Effector memory CD4-positive, alpha-beta T cell (primary cell): ENCODE results near the gene POLH.
"Not testable (repeated sequence)": the region's sequence is repeated elsewhere in the genome, so short reads cannot be mapped to it uniquely, and the experiment has no call there.

Experiments
- DNase-seq, 3 donors: peaks; one replicate each; pipeline ENCODE4 v3.0.0-alpha.2; 2020
- H3K27ac ChIP-seq: 2 replicates; pipeline ENCODE4 v1.7.0; 2013; ENCODE audit warnings: mild to moderate bottlenecking, low read length, moderate library complexity; ENCODE audit not compliant: insufficient read depth, poor library complexity, severe bottlenecking
- H3K27me3 ChIP-seq: replicated peaks from 2 replicates; pipeline ENCODE4 v1.7.0; 2013; ENCODE audit warnings: mild to moderate bottlenecking, low read length; ENCODE audit not compliant: insufficient read depth, control insufficient read depth, poor library complexity, severe bottlenecking
- H3K36me3 ChIP-seq: 2 replicates; pipeline ENCODE4 v1.7.0; 2013; ENCODE audit warnings: mild to moderate bottlenecking, low read length, moderate library complexity; ENCODE audit not compliant: control insufficient read depth, insufficient read depth
- H3K4me1 ChIP-seq: 2 replicates; pipeline ENCODE4 v1.7.0; 2013; ENCODE audit warnings: low read length, mild to moderate bottlenecking; ENCODE audit not compliant: control insufficient read depth, insufficient read depth, poor library complexity, severe bottlenecking
- H3K4me3 ChIP-seq: 2 replicates; pipeline ENCODE4 v1.7.0; 2013; ENCODE audit warnings: low read length, low read depth, mild to moderate bottlenecking; ENCODE audit not compliant: insufficient read depth, poor library complexity, severe bottlenecking
- H3K9me3 ChIP-seq: 2 replicates; pipeline ENCODE4 v1.7.0; 2013; ENCODE audit warnings: mild to moderate bottlenecking, low read length, moderate library complexity; ENCODE audit not compliant: control insufficient read depth

POLH gene

DNA sequence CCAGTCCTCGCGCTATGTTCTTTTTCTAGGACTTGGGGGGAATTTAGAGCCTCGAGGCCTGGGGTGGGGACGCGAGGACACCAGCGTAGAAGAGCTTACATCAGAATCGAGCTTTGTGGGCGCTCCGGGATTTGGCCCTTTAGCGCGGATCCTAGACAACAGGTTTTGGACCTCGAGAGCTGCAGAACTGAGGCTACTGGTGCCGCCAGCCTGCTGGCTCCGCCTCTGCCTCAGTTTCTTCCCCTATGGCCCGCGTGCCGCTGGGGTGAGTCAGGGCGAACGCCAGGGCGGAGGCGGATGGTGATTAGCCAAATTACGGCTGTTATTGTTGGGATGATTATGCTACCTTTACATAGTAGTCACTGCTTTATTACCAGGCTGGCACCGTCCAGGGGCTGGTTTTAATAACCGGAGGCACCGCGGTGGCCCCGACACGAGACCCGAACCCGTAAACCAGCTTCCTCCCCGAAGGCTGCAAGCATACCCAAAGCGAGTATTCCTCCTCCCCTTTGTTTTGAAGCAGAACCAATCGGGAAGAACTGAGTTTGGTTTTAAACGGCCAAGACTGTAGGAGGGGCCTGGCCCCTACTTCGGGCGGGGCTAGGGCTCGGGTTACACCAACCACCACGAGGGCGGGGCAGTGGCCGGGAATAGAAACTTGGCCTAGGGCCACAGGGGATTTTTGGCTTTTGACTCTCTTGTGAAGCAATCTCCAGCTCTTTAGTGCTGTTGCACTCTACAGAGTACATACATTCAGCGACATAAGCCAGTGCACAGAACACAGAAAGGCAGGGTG lies 53.7 kb downstream of the POLH start:
- Histone ChIP-seq H3K9me3 (no peaks in the 10 kb centered on the region), H3K27me3 (no peaks in the 10 kb centered on the region), H3K4me3 (peak overlapping the region; percentile 84), H3K36me3 (peaks cover 14% of the 10 kb centered on the region), H3K4me1 (peaks cover 13% of the 10 kb centered on the region), H3K27ac (peak overlapping the region; percentile 79)
- peak; percentile 85 to 86 (median 85) for DNase-seq

DNA sequence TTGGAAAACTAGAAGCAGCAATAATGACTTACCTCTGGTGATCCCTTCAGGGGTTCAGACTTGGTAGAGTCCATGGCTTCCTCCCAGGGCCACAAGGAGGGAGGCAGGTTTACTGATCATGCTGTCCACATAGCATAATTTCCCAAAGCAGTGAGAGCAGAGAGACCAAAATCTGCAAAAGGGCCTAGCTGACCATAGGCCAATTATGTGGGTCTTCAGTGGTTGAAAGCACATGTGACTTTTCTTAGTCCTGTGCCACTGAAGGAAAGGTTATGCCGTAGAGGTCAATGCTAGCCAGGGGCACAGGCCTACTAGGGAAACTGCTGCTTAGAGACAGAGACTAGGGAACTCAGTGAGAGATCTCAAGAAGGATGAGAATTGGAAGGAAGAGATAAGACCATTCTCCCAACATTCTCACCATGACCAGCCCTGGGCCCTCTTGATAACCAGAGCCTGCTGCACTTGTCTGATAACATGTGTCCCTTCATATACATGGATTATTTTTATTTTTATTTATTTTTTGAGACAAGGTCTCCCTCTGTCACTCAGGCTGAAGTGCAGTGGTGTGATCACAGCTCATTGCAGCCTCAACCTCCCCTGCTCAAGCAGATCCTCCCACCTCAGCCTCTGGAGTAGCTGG lies 55.1 kb downstream of the POLH start:
- Histone ChIP-seq H3K36me3 (peaks cover under 1% of the 10 kb centered on the region), H3K27ac (no peak overlapping the region), H3K4me3 (no peak overlapping the region), H3K27me3 (no peaks in the 10 kb centered on the region), H3K4me1 (peaks cover 22% of the 10 kb centered on the region), H3K9me3 (no peaks in the 10 kb centered on the region)
- no peak for DNase-seq

DNA sequence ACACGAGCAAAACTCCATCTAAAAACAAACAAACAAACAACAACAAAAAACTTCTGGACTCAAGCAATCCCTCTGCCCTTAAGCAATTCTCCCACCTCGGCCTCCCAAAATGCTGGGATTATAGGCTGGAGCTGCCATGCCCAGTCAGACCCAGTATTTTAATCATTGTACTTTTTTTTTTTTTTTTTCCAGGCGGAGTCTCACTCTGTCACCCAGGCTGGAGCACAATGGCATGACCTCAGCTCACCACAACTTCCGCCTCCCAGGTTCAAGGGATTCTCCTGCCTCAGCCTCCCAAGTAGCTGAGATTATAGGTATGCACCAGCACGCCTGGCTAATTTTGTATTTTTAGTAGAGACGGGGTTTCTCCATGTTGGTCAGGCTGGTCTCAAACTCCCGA lies 57.0 kb downstream of the POLH start:
- H3K4me3 ChIP-seq, H3K27ac ChIP-seq, H3K36me3 ChIP-seq, H3K27me3 ChIP-seq, DNase-seq, H3K9me3 ChIP-seq: not testable (repeated sequence)
- H3K4me1 ChIP-seq = peaks cover 26% of the 10 kb centered on the region

DNA sequence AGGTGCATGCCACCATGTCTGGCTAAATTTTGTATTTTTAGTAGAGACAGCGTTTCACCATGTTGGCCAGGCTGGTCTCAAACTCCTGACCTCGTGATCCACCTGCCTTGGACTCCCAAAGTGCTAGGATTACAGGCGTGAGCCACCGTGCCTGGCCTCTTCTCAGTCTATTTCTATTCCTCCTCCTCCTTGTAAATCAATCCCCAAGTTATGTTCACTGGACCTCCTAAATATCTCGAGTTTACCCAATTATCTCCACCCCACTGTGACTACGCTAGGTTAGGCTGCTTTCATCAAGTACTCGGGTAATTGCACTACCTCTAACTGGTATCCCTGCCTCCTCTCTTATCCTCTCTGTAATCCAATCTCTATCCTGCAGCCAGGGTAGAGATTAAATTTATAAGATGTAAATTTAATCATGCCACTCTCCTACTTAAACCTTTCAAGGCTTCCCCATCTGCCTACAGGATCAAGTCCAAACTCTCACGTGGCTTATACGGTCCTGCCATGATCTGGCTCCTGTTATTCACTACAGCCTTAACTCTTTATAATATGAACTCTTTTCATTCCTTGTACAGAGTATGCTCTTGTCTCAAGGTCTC lies 58.8 kb downstream of the POLH start:
- Histone ChIP-seq H3K4me1 (peaks cover 29% of the 10 kb centered on the region), H3K36me3 (no peaks in the 10 kb centered on the region), H3K27me3 (no peaks in the 10 kb centered on the region), H3K27ac (peak overlapping the region; percentile 75), H3K9me3 (no peaks in the 10 kb centered on the region), H3K4me3 (peak overlapping the region; percentile 85)
- DNase-seq = no peak

DNA sequence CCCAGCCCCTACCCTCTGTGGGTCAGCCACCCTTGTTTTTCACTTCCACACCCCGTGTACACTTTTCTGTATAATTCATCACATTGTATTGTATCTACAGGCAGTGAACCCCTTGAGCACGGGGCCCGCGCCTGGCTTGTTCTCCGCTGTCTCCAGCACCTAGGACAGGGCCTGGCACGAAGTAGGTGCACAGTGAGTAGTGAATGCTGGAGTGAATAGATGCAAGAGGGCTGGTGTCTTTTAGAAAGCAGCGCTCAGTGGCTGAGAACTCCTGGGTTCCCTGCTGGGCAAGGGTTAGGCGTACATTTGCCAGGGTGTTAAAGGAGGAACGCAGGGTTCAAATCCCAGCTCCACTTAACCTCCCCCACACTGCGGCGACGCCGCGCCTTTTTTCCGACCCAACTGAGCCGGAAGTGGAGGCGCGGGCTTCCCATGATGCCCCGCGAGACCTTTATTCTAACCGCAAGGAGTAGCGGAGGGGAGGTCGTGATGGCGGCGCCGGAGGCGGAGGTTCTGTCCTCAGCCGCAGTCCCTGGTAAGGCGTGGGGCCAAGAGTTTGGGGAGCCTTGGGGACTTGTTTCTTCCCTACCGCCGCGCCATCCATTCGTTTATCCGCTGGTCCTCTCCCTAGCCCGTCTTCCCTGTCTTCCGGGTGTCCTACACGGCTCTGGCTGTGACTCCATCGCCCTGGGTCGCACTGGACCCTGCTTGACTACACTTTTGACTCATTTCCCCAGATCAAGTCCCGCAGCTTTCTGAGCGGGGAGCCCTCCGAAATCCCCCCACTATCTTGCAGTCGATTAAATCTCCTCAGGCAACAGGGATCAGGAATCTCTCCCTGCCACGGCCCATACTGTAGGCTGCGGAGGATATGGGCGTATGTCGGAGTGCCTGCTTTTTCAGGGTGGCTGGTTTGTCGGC lies 59.7 kb downstream of the POLH start, which contains the start of gene MAD2L1BP:
Gene MAD2L1BP, plus strand, starts transcription at position 454 of the 921 bp plus-strand sequence. Its CDS starts 36 bp downstream, at position 490.
- H3K36me3 ChIP-seq = peaks cover 7% of the 10 kb centered on the region
- peak within 1 kb of the TSS; percentile 75 for H3K27ac ChIP-seq
- peak; percentile 72 to 79 (median 75) for DNase-seq
- H3K9me3 ChIP-seq = no peaks in the 10 kb centered on the region
- H3K4me1 ChIP-seq = peaks cover 25% of the 10 kb centered on the region
- no peaks in the 10 kb centered on the region for H3K27me3 ChIP-seq
- peak within 1 kb of the TSS; percentile 85 for H3K4me3 ChIP-seq

DNA sequence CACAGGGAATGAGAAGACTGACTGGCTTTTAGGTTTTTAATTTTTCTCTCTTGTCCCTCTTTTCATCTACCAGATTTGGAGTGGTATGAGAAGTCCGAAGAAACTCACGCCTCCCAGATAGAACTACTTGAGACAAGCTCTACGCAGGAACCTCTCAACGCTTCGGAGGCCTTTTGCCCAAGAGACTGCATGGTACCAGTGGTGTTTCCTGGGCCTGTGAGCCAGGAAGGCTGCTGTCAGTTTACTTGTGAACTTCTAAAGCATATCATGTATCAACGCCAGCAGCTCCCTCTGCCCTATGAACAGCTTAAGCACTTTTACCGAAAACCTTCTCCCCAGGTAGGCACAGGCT lies 60.3 kb downstream of the POLH start:
- H3K4me1 ChIP-seq = peaks cover 25% of the 10 kb centered on the region

DNA sequence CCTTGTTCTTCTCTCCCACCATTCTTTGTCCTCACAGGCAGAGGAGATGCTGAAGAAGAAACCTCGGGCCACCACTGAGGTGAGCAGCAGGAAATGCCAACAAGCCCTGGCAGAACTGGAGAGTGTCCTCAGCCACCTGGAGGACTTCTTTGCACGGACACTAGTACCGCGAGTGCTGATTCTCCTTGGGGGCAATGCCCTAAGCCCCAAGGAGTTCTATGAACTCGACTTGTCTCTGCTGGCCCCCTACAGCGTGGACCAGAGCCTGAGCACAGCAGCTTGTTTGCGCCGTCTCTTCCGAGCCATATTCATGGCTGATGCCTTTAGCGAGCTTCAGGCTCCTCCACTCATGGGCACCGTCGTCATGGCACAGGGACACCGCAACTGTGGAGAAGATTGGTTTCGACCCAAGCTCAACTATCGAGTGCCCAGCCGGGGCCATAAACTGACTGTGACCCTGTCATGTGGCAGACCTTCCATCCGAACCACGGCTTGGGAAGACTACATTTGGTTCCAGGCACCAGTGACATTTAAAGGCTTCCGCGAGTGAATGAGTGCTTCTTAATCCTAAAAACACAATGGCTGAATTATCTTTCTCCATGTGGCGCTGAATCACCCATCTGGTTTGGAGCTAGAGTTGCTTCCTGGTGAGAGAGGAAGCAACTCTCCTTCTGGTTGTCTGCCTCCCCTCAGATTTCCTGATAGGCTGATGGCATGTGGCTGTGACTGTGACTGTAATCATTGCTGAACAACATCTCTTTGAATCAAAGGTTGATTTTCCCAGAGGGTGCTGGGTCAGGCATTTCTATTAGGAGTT lies 64.2 kb downstream of the POLH start:
- Histone ChIP-seq H3K36me3 (peaks cover 20% of the 10 kb centered on the region), H3K27me3 (no peaks in the 10 kb centered on the region), H3K4me1 (peaks cover 20% of the 10 kb centered on the region), H3K9me3 (no peaks in the 10 kb centered on the region), H3K4me3 (no peak overlapping the region), H3K27ac (no peak overlapping the region)
- DNase-seq = no peak

More for the DNA sequence above, 60.3 kb downstream of the POLH start:
- H3K4me3 ChIP-seq = peak overlapping the region; percentile 85
- H3K27ac ChIP-seq = peak overlapping the region; percentile 75
- DNase-seq = no peak
- peaks cover 10% of the 10 kb centered on the region for H3K36me3 ChIP-seq
- H3K27me3 ChIP-seq = no peaks in the 10 kb centered on the region
- no peaks in the 10 kb centered on the region for H3K9me3 ChIP-seq

DNA sequence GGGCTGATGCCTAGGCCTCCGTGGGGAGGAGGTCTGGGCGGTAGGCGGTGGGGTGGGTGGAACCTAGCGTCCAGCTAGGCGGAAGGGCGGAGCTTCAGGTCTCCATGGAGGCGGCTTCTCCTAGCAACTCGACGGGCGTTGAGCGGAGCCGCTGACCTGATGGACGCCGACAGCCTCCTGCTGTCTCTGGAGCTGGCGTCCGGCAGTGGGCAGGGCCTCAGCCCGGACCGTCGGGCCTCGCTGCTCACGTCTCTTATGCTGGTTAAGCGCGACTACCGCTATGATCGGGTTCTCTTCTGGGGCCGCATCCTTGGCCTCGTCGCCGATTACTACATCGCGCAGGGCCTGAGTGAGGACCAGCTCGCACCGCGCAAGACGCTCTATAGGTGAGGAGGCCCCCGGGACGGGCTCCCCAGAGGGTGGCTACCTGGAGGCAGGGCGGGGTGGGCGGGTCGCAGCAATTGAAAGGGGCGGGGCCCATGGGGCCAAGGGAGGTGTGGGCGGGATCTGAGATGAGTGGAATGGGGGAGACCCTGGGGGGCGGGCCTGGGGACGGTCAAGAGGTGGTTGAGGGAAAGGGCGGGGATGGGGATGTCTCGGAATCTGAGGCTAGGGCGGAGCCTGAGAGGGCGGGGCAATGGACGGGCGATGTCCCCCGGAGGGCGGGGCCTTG lies 69.1 kb downstream of the POLH start, which contains the start of gene RSPH9:
Gene RSPH9, plus strand, starts transcription at position 97 of the 673 bp plus-strand sequence. Its CDS starts 63 bp downstream, at position 160.
- Histone ChIP-seq H3K4me3 (peak within 1 kb of the TSS; percentile 39), H3K4me1 (peaks cover 3% of the 10 kb centered on the region), H3K27me3 (no peaks in the 10 kb centered on the region), H3K36me3 (peaks cover 18% of the 10 kb centered on the region), H3K9me3 (no peaks in the 10 kb centered on the region), H3K27ac (peak within 1 kb of the TSS; percentile 37)
- DNase-seq = peak; percentile 47 to 68 (median 59)
